GM23338 (cell line): Measurements from ENCODE around the gene VAV3.

ENCODE experiments used
- CREB1 ChIP-seq: fragments of 250-450 bp; sonication (Bioruptor Pico); IDR thresholded peaks from 2 replicates; pipeline ENCODE4 v1.5.0; 2020; ENCODE audit warnings: low read depth, mild to moderate bottlenecking, moderate library complexity
- EZH2 ChIP-seq: fragments of 200-600 bp; sonication (generic); IDR thresholded peaks from one replicate; pipeline ENCODE4 v1.8.0; 2017; ENCODE audit warnings: antibody characterized with exemption, mild to moderate bottlenecking, low read depth; ENCODE audit not compliant: unreplicated experiment
- EZH2phosphoT487 ChIP-seq: fragments of 200-600 bp; sonication (generic); IDR thresholded peaks from one replicate; pipeline ENCODE4 v1.8.1; 2018; ENCODE audit warnings: antibody characterized with exemption; ENCODE audit not compliant: unreplicated experiment
- JUNB ChIP-seq: IDR thresholded peaks from one replicate; pipeline ENCODE4 v1.6.1; 2016; ENCODE audit warnings: antibody characterized with exemption; ENCODE audit not compliant: unreplicated experiment
- NANOG ChIP-seq: IDR thresholded peaks from 2 replicates; pipeline ENCODE4 v1.6.1; 2016; ENCODE audit warnings: antibody characterized with exemption, borderline replicate concordance
- POLR2AphosphoS5 ChIP-seq: IDR thresholded peaks from 2 replicates; pipeline ENCODE4 v1.6.1; 2016; ENCODE audit warnings: antibody characterized with exemption, low read depth
- STAT1 ChIP-seq: IDR thresholded peaks from one replicate; pipeline ENCODE4 v1.6.1; 2016; ENCODE audit warnings: antibody characterized with exemption; ENCODE audit not compliant: unreplicated experiment
- ZNF114 ChIP-seq: fragments of 250-450 bp; sonication (Bioruptor Pico); IDR thresholded peaks from 2 replicates; pipeline ENCODE4 v1.5.0; 2020; ENCODE audit warnings: mild to moderate bottlenecking, moderate library complexity
- ZNF331 ChIP-seq: fragments of 250-450 bp; sonication (Bioruptor Pico); IDR thresholded peaks from 2 replicates; pipeline ENCODE4 v1.5.0; 2020; ENCODE audit warnings: low read depth, mild to moderate bottlenecking, moderate library complexity
- TF ChIP-seq, protein P1 (sequence below), 2 experiments: fragments of 200-600 bp in 1 of 2; sonication (generic) in 1 of 2; conservative IDR thresholded peaks; 2 replicates each; pipeline versions ENCODE4 v1.5.1 to v1.6.1; 2016 to 2017; ENCODE audit warnings: antibody characterized with exemption in 2 of 2, low read depth in 2 of 2, mild to moderate bottlenecking in 2 of 2, moderate library complexity in 1 of 2
- TF ChIP-seq, protein P2 (sequence below): IDR thresholded peaks from one replicate; pipeline ENCODE4 v1.6.1; 2018; ENCODE audit warnings: antibody characterized with exemption; ENCODE audit not compliant: unreplicated experiment
- TF ChIP-seq, protein P3 (sequence below): IDR thresholded peaks from 2 replicates; pipeline ENCODE4 v1.6.1; 2016; ENCODE audit warnings: antibody characterized with exemption
- TF ChIP-seq, protein P4 (sequence below): fragments of 250-450 bp; sonication (Bioruptor Pico); IDR thresholded peaks from 2 replicates; pipeline ENCODE4 v1.5.0; 2020; ENCODE audit warnings: mild to moderate bottlenecking, moderate library complexity

DNA sequence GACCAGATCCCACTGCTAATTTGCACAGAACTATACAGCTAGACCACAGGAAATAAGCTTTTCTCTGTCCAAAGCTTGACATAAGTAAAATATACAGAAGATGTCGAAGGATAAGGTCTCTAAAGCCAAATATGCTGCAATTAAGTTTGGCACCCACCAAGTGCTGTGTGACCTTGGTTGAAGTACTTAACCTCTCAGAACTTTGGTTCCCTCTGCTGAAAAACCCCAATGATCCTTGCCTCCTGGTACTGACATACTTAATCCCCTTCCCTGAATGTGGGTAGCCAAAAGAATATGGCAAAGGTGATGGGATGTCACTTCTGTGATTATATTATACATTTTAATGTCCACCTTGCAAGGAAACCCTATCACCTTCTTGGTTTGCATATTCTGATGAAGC is 290.5 kb downstream of the VAV3 start:
- TF ChIP-seq, protein P1, sequence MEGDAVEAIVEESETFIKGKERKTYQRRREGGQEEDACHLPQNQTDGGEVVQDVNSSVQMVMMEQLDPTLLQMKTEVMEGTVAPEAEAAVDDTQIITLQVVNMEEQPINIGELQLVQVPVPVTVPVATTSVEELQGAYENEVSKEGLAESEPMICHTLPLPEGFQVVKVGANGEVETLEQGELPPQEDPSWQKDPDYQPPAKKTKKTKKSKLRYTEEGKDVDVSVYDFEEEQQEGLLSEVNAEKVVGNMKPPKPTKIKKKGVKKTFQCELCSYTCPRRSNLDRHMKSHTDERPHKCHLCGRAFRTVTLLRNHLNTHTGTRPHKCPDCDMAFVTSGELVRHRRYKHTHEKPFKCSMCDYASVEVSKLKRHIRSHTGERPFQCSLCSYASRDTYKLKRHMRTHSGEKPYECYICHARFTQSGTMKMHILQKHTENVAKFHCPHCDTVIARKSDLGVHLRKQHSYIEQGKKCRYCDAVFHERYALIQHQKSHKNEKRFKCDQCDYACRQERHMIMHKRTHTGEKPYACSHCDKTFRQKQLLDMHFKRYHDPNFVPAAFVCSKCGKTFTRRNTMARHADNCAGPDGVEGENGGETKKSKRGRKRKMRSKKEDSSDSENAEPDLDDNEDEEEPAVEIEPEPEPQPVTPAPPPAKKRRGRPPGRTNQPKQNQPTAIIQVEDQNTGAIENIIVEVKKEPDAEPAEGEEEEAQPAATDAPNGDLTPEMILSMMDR (conservative IDR thresholded peaks at IDR 0.05; ENCODE audit: low read depth in 2 of 2): no peak
- TF ChIP-seq EZH2: no peak
- TF ChIP-seq, protein P2, sequence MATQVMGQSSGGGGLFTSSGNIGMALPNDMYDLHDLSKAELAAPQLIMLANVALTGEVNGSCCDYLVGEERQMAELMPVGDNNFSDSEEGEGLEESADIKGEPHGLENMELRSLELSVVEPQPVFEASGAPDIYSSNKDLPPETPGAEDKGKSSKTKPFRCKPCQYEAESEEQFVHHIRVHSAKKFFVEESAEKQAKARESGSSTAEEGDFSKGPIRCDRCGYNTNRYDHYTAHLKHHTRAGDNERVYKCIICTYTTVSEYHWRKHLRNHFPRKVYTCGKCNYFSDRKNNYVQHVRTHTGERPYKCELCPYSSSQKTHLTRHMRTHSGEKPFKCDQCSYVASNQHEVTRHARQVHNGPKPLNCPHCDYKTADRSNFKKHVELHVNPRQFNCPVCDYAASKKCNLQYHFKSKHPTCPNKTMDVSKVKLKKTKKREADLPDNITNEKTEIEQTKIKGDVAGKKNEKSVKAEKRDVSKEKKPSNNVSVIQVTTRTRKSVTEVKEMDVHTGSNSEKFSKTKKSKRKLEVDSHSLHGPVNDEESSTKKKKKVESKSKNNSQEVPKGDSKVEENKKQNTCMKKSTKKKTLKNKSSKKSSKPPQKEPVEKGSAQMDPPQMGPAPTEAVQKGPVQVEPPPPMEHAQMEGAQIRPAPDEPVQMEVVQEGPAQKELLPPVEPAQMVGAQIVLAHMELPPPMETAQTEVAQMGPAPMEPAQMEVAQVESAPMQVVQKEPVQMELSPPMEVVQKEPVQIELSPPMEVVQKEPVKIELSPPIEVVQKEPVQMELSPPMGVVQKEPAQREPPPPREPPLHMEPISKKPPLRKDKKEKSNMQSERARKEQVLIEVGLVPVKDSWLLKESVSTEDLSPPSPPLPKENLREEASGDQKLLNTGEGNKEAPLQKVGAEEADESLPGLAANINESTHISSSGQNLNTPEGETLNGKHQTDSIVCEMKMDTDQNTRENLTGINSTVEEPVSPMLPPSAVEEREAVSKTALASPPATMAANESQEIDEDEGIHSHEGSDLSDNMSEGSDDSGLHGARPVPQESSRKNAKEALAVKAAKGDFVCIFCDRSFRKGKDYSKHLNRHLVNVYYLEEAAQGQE: no peak
- no peak for TF ChIP-seq POLR2AphosphoS5
- no peak for TF ChIP-seq EZH2phosphoT487
- no peak for TF ChIP-seq CREB1 (CRISPR knock-in tag)
- no peak for TF ChIP-seq ZNF114 (CRISPR knock-in tag)
- TF ChIP-seq, protein P3, sequence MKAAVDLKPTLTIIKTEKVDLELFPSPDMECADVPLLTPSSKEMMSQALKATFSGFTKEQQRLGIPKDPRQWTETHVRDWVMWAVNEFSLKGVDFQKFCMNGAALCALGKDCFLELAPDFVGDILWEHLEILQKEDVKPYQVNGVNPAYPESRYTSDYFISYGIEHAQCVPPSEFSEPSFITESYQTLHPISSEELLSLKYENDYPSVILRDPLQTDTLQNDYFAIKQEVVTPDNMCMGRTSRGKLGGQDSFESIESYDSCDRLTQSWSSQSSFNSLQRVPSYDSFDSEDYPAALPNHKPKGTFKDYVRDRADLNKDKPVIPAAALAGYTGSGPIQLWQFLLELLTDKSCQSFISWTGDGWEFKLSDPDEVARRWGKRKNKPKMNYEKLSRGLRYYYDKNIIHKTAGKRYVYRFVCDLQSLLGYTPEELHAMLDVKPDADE: no peak
- no peak for TF ChIP-seq NANOG
- no peak for TF ChIP-seq STAT1
- no peak for TF ChIP-seq JUNB
- TF ChIP-seq, protein P4, sequence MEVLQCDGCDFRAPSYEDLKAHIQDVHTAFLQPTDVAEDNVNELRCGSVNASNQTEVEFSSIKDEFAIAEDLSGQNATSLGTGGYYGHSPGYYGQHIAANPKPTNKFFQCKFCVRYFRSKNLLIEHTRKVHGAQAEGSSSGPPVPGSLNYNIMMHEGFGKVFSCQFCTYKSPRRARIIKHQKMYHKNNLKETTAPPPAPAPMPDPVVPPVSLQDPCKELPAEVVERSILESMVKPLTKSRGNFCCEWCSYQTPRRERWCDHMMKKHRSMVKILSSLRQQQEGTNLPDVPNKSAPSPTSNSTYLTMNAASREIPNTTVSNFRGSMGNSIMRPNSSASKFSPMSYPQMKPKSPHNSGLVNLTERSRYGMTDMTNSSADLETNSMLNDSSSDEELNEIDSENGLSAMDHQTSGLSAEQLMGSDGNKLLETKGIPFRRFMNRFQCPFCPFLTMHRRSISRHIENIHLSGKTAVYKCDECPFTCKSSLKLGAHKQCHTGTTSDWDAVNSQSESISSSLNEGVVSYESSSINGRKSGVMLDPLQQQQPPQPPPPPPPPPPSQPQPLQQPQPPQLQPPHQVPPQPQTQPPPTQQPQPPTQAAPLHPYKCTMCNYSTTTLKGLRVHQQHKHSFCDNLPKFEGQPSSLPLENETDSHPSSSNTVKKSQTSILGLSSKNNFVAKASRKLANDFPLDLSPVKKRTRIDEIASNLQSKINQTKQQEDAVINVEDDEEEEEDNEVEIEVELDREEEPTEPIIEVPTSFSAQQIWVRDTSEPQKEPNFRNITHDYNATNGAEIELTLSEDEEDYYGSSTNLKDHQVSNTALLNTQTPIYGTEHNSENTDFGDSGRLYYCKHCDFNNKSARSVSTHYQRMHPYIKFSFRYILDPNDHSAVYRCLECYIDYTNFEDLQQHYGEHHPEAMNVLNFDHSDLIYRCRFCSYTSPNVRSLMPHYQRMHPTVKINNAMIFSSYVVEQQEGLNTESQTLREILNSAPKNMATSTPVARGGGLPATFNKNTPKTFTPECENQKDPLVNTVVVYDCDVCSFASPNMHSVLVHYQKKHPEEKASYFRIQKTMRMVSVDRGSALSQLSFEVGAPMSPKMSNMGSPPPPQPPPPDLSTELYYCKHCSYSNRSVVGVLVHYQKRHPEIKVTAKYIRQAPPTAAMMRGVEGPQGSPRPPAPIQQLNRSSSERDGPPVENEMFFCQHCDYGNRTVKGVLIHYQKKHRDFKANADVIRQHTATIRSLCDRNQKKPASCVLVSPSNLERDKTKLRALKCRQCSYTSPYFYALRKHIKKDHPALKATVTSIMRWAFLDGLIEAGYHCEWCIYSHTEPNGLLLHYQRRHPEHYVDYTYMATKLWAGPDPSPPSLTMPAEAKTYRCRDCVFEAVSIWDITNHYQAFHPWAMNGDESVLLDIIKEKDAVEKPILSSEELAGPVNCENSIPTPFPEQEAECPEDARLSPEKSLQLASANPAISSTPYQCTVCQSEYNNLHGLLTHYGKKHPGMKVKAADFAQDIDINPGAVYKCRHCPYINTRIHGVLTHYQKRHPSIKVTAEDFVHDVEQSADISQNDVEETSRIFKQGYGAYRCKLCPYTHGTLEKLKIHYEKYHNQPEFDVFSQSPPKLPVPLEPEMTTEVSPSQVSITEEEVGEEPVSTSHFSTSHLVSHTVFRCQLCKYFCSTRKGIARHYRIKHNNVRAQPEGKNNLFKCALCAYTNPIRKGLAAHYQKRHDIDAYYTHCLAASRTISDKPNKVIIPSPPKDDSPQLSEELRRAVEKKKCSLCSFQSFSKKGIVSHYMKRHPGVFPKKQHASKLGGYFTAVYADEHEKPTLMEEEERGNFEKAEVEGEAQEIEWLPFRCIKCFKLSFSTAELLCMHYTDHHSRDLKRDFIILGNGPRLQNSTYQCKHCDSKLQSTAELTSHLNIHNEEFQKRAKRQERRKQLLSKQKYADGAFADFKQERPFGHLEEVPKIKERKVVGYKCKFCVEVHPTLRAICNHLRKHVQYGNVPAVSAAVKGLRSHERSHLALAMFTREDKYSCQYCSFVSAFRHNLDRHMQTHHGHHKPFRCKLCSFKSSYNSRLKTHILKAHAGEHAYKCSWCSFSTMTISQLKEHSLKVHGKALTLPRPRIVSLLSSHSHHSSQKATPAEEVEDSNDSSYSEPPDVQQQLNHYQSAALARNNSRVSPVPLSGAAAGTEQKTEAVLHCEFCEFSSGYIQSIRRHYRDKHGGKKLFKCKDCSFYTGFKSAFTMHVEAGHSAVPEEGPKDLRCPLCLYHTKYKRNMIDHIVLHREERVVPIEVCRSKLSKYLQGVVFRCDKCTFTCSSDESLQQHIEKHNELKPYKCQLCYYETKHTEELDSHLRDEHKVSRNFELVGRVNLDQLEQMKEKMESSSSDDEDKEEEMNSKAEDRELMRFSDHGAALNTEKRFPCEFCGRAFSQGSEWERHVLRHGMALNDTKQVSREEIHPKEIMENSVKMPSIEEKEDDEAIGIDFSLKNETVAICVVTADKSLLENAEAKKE (CRISPR knock-in tag): no peak
- no peak for TF ChIP-seq ZNF331 (CRISPR knock-in tag)
